Suprapubic skin (tissue), 4 donors: ENCODE measurements around the gene LAIR2. TPM values are rescaled to one million over a fixed set of nuclear protein-coding genes. Genes with fewer than 3 reads are reported as not detected.
A peak's percentile ranks its signal among the peaks of the same experiment; 100 is the strongest.

ENCODE experiments used
- DNase-seq, 2 donors: peaks; one replicate each; pipeline ENCODE4 v3.0.0-alpha.2; 2019; ENCODE audit warnings: low spot score in 2 of 2
- H3K27ac ChIP-seq: fragments of 200-600 bp; sonication (generic); one replicate; pipeline ENCODE4 v1.5.1; 2019
- H3K27me3 ChIP-seq: fragments of 200-600 bp; sonication (generic); one replicate; pipeline ENCODE4 v1.5.1; 2019
- H3K36me3 ChIP-seq: fragments of 200-600 bp; sonication (generic); one replicate; pipeline ENCODE4 v1.5.1; 2019
- H3K4me1 ChIP-seq: fragments of 200-600 bp; sonication (generic); one replicate; pipeline ENCODE4 v1.5.1; 2019
- H3K4me3 ChIP-seq: fragments of 200-600 bp; sonication (generic); one replicate; pipeline ENCODE4 v1.5.1; 2019; ENCODE audit warnings: mild to moderate bottlenecking
- H3K9me3 ChIP-seq: fragments of 200-600 bp; sonication (generic); one replicate; pipeline ENCODE4 v1.5.1; 2019
- CTCF ChIP-seq, 2 donors: fragments of 200-600 bp in 1 of 2; fragments of 450-650 bp in 1 of 2; sonication (generic) in 1 of 2; IDR thresholded peaks; one replicate each; pipeline ENCODE4 v1.5.1; 2016 to 2019; ENCODE audit warnings: antibody characterized with exemption in 2 of 2, mild to moderate bottlenecking in 1 of 2, moderate library complexity in 1 of 2
- EP300 ChIP-seq: sonication (generic); formaldehyde crosslinking; IDR thresholded peaks from one replicate; pipeline ENCODE4 v1.6.1; 2017; ENCODE audit warnings: antibody characterized with exemption
- POLR2A ChIP-seq, 2 donors: fragments of 450-650 bp; IDR thresholded peaks; one replicate each; pipeline ENCODE4 v1.6.1; 2017; ENCODE audit warnings: antibody characterized with exemption in 2 of 2, mild to moderate bottlenecking in 2 of 2, moderate library complexity in 2 of 2
- POLR2AphosphoS5 ChIP-seq, 3 donors: sonication (generic); formaldehyde crosslinking; IDR thresholded peaks; one replicate each; pipeline ENCODE4 v1.6.1; 2017; ENCODE audit warnings: antibody characterized with exemption in 3 of 3
- WGBS: methylation state at CpG from one replicate; pipeline ENCODE4 v1.1.5; 2018; 5-methylcytosine and 5-hydroxymethylcytosine counted together
- total RNA-seq, 4 donors: library from RNA; depleted of rRNA; stranded (reverse); fragments of >200 nt; gene quantifications; one replicate each; pipeline ENCODE4 v1.1.0, GENCODE V29; 2016

LAIR2 gene
- total RNA-seq, 4 donors from 2014 or later, result not detected

DNA sequence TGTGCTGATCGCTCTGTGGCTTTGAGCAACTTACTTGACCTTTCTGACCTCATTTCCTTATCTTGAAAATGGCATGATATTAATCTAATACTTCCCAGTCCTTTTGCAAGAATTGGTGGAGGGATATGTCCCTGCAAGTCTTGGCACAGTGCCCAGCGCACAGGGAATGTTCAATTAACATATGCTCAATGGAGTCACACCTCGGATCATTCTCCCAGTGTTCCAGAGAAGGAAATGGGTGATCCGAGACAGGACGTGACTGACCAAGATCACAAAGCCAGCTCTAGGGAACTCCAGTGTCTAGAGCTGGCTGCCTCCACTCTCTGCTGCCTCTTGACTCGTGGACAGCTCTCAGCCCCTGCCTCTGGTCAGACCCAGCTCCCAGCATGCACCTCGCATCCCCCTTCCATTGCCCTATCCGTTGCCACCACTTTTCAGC, 33.1 kb upstream of the LAIR2 start:
- H3K36me3 ChIP-seq, result no peaks in the 10 kb centered on the region
- DNase-seq, result peak; percentile 63 to 71
- no peaks in the 10 kb centered on the region for H3K9me3 ChIP-seq
- TF ChIP-seq EP300 (no peak), POLR2AphosphoS5 (IDR thresholded peaks at IDR 0.05) (no peak), POLR2A (IDR thresholded peaks at IDR 0.05) (no peak), CTCF (IDR thresholded peaks at IDR 0.05) (no peak)
- H3K27me3 ChIP-seq, result no peaks in the 10 kb centered on the region
- no peak overlapping the region for H3K4me3 ChIP-seq
- 26% methylated on average over 8 of the region's 8 CpGs for WGBS
- H3K27ac ChIP-seq, result no peak overlapping the region
- H3K4me1 ChIP-seq, result peaks cover 42% of the 10 kb centered on the region

GRCh38 chr19:54470276-54470887, 32.2 kb upstream of the LAIR2 start:
- Histone ChIP-seq H3K36me3 (no peaks in the 10 kb centered on the region), H3K4me3 (peak overlapping the region; percentile 59), H3K9me3 (no peaks in the 10 kb centered on the region), H3K27ac (peak overlapping the region; percentile 82), H3K4me1 (peaks cover 38% of the 10 kb centered on the region), H3K27me3 (no peaks in the 10 kb centered on the region)
- TF ChIP-seq EP300, result no peak
- TF ChIP-seq CTCF (IDR thresholded peaks at IDR 0.05), result no peak
- TF ChIP-seq POLR2A (IDR thresholded peaks at IDR 0.05), result no peak
- no peak for TF ChIP-seq POLR2AphosphoS5 (IDR thresholded peaks at IDR 0.05)
- peak in 1 of 2 donors; percentile 54 for DNase-seq
- WGBS, result 65% methylated on average over 10 of the region's 10 CpGs

DNA sequence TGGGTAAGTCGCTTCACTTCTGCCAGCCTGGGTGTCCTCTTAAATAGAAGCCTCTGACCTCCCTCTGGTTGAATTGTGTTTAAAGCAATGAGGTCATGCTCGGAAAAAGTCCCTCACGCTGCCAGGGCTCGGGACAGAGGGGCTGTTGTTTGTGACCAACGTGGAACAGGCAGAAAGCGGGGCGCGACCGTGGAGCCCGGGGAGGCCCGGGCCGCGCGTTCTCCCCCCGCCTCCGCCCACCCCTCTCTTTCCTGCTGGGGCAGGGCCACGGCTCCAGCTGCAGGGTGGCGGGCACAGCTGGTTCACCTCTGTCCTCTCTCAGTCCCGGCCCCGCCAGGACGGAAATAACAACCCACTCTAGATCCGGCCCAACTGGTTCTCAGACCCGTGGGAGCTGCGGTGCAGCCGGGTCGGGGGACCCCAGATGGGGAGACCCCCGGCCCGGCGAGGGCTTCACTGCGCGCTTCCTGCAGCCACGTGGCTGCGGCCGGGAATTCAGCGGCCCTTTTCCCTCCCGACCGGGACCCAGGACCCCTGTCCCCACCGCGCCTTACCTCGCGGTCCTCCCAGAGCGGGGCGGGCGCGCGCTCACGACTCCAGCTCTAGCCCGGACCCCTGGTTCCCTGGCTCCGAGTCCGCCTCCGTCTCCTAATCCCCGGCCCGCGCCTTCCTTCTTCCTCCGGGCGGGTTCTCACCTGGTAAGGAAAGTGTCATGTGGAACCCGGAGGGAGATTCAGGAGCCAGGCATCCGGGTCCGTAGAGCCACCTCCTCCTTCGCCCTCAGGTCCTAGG, 31.4 kb upstream of the LAIR2 start:
- DNase-seq, result peak in 1 of 2 donors; percentile 79
- Histone ChIP-seq H3K4me1 (peaks cover 38% of the 10 kb centered on the region), H3K36me3 (no peaks in the 10 kb centered on the region), H3K27me3 (no peaks in the 10 kb centered on the region), H3K4me3 (peak overlapping the region; percentile 59), H3K9me3 (no peaks in the 10 kb centered on the region), H3K27ac (peak overlapping the region; percentile 82)
- no peak for TF ChIP-seq CTCF (IDR thresholded peaks at IDR 0.05)
- WGBS, result 3% methylated on average over 15 of the region's 60 CpGs

DNA sequence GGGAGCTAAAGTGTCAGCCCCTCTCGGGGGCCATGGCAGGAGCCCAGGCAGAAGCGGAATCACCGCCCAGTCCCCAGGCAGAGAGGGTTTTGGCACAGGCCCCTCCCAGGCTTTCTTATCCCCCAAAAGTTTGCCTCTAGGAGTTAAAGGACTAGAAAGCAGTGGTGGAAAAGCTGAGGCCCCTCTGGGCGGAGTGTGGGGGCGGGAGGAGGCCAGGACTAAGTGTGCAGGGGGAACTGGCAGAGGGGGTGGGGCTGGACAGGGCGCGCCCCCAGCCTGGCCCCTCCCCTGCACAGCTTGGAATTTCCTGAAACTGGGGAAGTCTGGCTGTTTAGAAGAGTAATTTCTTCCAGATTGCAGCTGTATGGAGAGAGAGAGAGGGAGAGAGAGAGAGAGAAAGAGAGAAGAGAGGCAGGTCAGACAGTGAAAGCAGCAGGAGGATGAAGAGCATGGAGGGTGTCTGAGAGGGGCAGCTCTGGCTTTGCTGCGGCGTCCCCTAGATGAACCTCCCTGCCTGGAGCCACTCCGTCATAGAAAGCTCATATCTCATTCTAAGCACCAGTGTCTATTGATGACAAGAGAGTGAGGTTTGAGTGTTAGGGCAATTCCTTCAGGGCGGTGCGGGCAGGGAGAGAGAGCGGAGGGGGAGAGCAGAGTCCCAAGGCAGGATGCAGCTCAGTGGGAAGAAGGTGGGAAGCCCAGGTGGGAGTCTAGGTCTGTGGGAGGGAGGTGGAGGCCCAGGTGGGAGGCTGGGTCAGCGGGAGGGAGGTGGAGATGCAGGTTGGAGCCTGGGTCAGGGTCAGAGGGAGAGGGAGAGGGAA, 29.4 kb upstream of the LAIR2 start, which contains the start of gene CDC42EP5:
Gene CDC42EP5, minus strand, starts transcription at position 226 of the 821 bp plus-strand sequence. CDS start 7,749 bp downstream, outside the sequence.
- TF ChIP-seq POLR2AphosphoS5 (IDR thresholded peaks at IDR 0.05) (no peak), EP300 (no peak), POLR2A (IDR thresholded peaks at IDR 0.05) (no peak), CTCF (IDR thresholded peaks at IDR 0.05) (no peak)
- Histone ChIP-seq H3K27me3 (no peaks in the 10 kb centered on the region), H3K27ac (peak within 1 kb of the TSS; percentile 60), H3K4me1 (peaks cover 38% of the 10 kb centered on the region), H3K36me3 (no peaks in the 10 kb centered on the region), H3K9me3 (no peaks in the 10 kb centered on the region), H3K4me3 (peak within 1 kb of the TSS; percentile 38)
- 8% methylated on average over 14 of the region's 14 CpGs for WGBS
- DNase-seq, result peak; percentile 83 to 86
